Endothelial cell of umbilical vein (primary cell): ENCODE measurements around the gene TRIM65. TPM values are rescaled to one million over a fixed set of nuclear protein-coding genes. Genes with fewer than 3 reads are reported as not detected.

Experiments used
- BruUV-seq: library from RNA; stranded (reverse); fragments of 400-500 nt; replicated peaks from 2 replicates; lab custom pipeline; 2021; lab: Mats Ljungman, UMichigan
- CTCF ChIA-PET: fragments of 300-600, 350-600 bp; sonication (Branson Sonifier 250); formaldehyde crosslinking; loops from one replicate; lab custom pipeline; 2021; ENCODE audit warnings: antibody characterized with exemption, inconsistent platforms; lab: Charles Lee
- POLR2A ChIA-PET: fragments of 300-600, 350-600 bp; sonication (Branson Sonifier 250); formaldehyde crosslinking; loops from one replicate; lab custom pipeline; 2021; ENCODE audit warnings: antibody characterized with exemption, inconsistent platforms; lab: Charles Lee
- DNase-seq: peaks from one replicate; pipeline ENCODE4 v3.0.0-alpha.2; 2011; ENCODE audit warnings: low read depth, low spot score
- FAIRE-seq: peaks from 2 replicates; lab custom pipeline; 2011; peaks lifted over from hg19 to GRCh38; lab: Jason Lieb, UNC
- H2AFZ ChIP-seq: 2 replicates; pipeline ENCODE4 v1.6.0; 2012; ENCODE audit warnings: low read depth, low read length, control low read depth, inconsistent platforms
- H3K27ac ChIP-seq: 2 replicates; pipeline ENCODE4 v1.5.1; 2011; ENCODE audit warnings: low read depth, mild to moderate bottlenecking, control low read depth, low read length, moderate library complexity; ENCODE audit not compliant: insufficient read depth
- H3K27me3 ChIP-seq, 2 experiments: 2 replicates each; pipeline versions ENCODE4 v1.6.0 to v1.6.1; 2011; ENCODE audit warnings: low read length in 2 of 2, mixed read lengths in 1 of 2; ENCODE audit not compliant: control insufficient read depth in 2 of 2, insufficient read depth in 2 of 2
- H3K36me3 ChIP-seq, 2 experiments: 2 replicates in 1 of 2; 3 replicates in 1 of 2; pipeline ENCODE4 v1.5.1; 2011; ENCODE audit warnings: low read length in 2 of 2, mild to moderate bottlenecking in 1 of 2, moderate library complexity in 1 of 2; ENCODE audit not compliant: control insufficient read depth in 2 of 2, insufficient read depth in 2 of 2; ENCODE audit errors: extremely low read depth in 1 of 2
- H3K4me1 ChIP-seq: 3 replicates; pipeline ENCODE4 v1.5.1; 2011; ENCODE audit warnings: mild to moderate bottlenecking, low read length; ENCODE audit not compliant: control insufficient read depth, insufficient read depth; ENCODE audit errors: extremely low read depth
- H3K4me2 ChIP-seq: 2 replicates; pipeline ENCODE4 v1.6.1; 2011; ENCODE audit warnings: low read length, control low read depth, mixed read lengths; ENCODE audit not compliant: insufficient read depth
- H3K4me3 ChIP-seq, 3 experiments: fragments of 200-600 bp in 1 of 3; sonication (generic), shearing (Covaris generic) in 1 of 3; replicated peaks in 1 of 3; 2 replicates each; pipeline ENCODE4 v1.5.1; 2011 to 2016; ENCODE audit warnings: control low read depth in 3 of 3, low read length in 3 of 3, mild to moderate bottlenecking in 2 of 3, inconsistent platforms in 1 of 3, low read depth in 1 of 3, moderate library complexity in 1 of 3; ENCODE audit not compliant: insufficient read depth in 1 of 3
- H3K79me2 ChIP-seq: 2 replicates; pipeline ENCODE4 v1.6.0; 2012; ENCODE audit warnings: low read length, inconsistent platforms; ENCODE audit not compliant: control insufficient read depth, insufficient read depth
- H3K9ac ChIP-seq: replicated peaks from 2 replicates; pipeline ENCODE3; 2011; ENCODE audit warnings: low read length, control low read depth; ENCODE audit not compliant: insufficient read depth; ENCODE audit errors: extremely low read depth
- H3K9me1 ChIP-seq: replicated peaks from 3 replicates; pipeline ENCODE4 v1.6.0; 2011; ENCODE audit warnings: mild to moderate bottlenecking, low read length; ENCODE audit not compliant: control insufficient read depth, insufficient read depth; ENCODE audit errors: extremely low read depth
- H3K9me3 ChIP-seq: replicated peaks from 2 replicates; pipeline ENCODE4 v1.5.1; 2012; ENCODE audit warnings: low read length, inconsistent platforms; ENCODE audit not compliant: control insufficient read depth, insufficient read depth
- H4K20me1 ChIP-seq: replicated peaks from 2 replicates; pipeline ENCODE3; 2011; ENCODE audit warnings: mild to moderate bottlenecking, low read length; ENCODE audit not compliant: control insufficient read depth, insufficient read depth; ENCODE audit errors: extremely low read depth
- CTCF ChIP-seq, 2 donors: IDR thresholded peaks; 1 replicate in 1 of 2; 2 replicates in 1 of 2; pipeline ENCODE4 v1.5.1; 2011; ENCODE audit warnings: low read length in 2 of 2, mild to moderate bottlenecking in 2 of 2, moderate library complexity in 2 of 2, control low read depth in 1 of 2, inconsistent platforms in 1 of 2, low read depth in 1 of 2; ENCODE audit not compliant: insufficient read depth in 1 of 2; ENCODE audit errors: extremely low read depth in 1 of 2
- EZH2 ChIP-seq: IDR thresholded peaks from 2 replicates; pipeline ENCODE4 v1.6.1; 2012; ENCODE audit warnings: borderline replicate concordance, low read depth, mild to moderate bottlenecking, moderate library complexity, low read length, inconsistent platforms; ENCODE audit not compliant: severe bottlenecking
- FOS ChIP-seq: IDR thresholded peaks from 2 replicates; pipeline ENCODE4 v1.6.1; 2011; ENCODE audit warnings: mild to moderate bottlenecking, low read length, moderate library complexity, borderline replicate concordance; ENCODE audit not compliant: insufficient read depth
- GATA2 ChIP-seq: IDR thresholded peaks from 2 replicates; pipeline ENCODE4 v1.7.0; 2011; ENCODE audit warnings: low read depth, mild to moderate bottlenecking, moderate library complexity, mixed read lengths, low read length; ENCODE audit not compliant: insufficient read length, insufficient read depth
- JUN ChIP-seq: IDR thresholded peaks from 2 replicates; pipeline ENCODE4 v1.6.1; 2011; ENCODE audit warnings: borderline replicate concordance, low read depth; ENCODE audit not compliant: insufficient read length, insufficient read depth
- MAX ChIP-seq: IDR thresholded peaks from 2 replicates; pipeline ENCODE4 v1.6.1; 2011; ENCODE audit not compliant: insufficient read depth, insufficient read length
- MYC ChIP-seq: IDR thresholded peaks from one replicate; pipeline ENCODE4 v1.6.1; 2011; ENCODE audit warnings: mild to moderate bottlenecking, low read depth, low read length
- POLR2A ChIP-seq: IDR thresholded peaks from 2 replicates; pipeline ENCODE4 v1.6.1; 2012; ENCODE audit warnings: low read depth, mild to moderate bottlenecking, control low read depth, low read length
- POLR2AphosphoS5 ChIP-seq: IDR thresholded peaks from 2 replicates; pipeline ENCODE4 v1.6.1; 2012; ENCODE audit warnings: low read depth, mild to moderate bottlenecking, control low read depth, low read length, moderate library complexity; ENCODE audit not compliant: insufficient read depth
- dilution Hi-C: fragments of 300-500 bp; cut with MboI; formaldehyde crosslinking; loops from one replicate; pipeline ENCODE4 v1.15.0; 2019; ENCODE audit warnings: low sequenced_read_pairs; ENCODE audit not compliant: extremely low pct_ligation_motif_present
- intact Hi-C: fragments of 100-400 bp; cut with micrococcal nuclease; formaldehyde crosslinking; loops from one replicate; pipeline ENCODE4 v1.10.0; 2022
- polyA plus RNA-seq, 4 experiments: library from polyadenylated mRNA; depleted of rRNA in 3 of 4; stranded (reverse) in 3 of 4; unstranded in 1 of 4; fragments of >200 nt; gene quantifications; 2 replicates each; pipeline versions ENCODE4 v1.2.1 to v1.2.3, GENCODE V29; 2011 to 2012; ENCODE audit warnings: missing spikeins in 1 of 4
- total RNA-seq: library from RNA; stranded (reverse); gene quantifications from 2 replicates; pipeline ENCODE4 v1.2.3, GENCODE V29; 2021

The TRIM65 gene
- total and polyA plus RNA-seq, 2 donors (not counting 3 experiments of a cell fraction or from before 2014, with no cell fraction given), result 19.3 to 33.5 TPM

- no peaks in the 10 kb centered on the region for H3K36me3 ChIP-seq
- H2AFZ ChIP-seq, result no peak overlapping the region
- ChIA-PET POLR2A (no interaction called here), CTCF (interaction anchor here (0.8 to 1.1 kb wide), 3 partner anchors 92 to 105 kb away, joined by 3 read pairs; no protein-coding TSS in a partner anchor)
- no peak overlapping the region for H3K9ac ChIP-seq
- H3K27me3 ChIP-seq, result no peaks in the 10 kb centered on the region
- H3K9me1 ChIP-seq, result no peaks in the 10 kb centered on the region
- H3K4me3 ChIP-seq, result no peak overlapping the region
- no peak for TF ChIP-seq JUN
- no peak for TF ChIP-seq MAX
- no peak for TF ChIP-seq CTCF (IDR thresholded peaks at IDR 0.05; ENCODE audit: extremely low read depth in 1 of 2, insufficient read depth in 1 of 2, low read depth in 1 of 2, low read length in 2 of 2)
- no peak for TF ChIP-seq GATA2
- no peak for TF ChIP-seq EZH2
- TF ChIP-seq MYC, result no peak
- TF ChIP-seq FOS, result no peak
- no peak for TF ChIP-seq POLR2AphosphoS5
- no peak for TF ChIP-seq POLR2A
- no peak overlapping the region for H3K4me2 ChIP-seq
- peaks cover 2% of the 10 kb centered on the region for H3K79me2 ChIP-seq
- no peaks in the 10 kb centered on the region for H4K20me1 ChIP-seq
- FAIRE-seq (no peak), DNase-seq (no peak)
- peaks cover under 1% of the 10 kb centered on the region for H3K4me1 ChIP-seq
- no TSS peak for BruUV-seq
- intact Hi-C loops (no loop called here), dilution Hi-C loops (no loop called here)
- no peak overlapping the region for H3K27ac ChIP-seq
- no peaks in the 10 kb centered on the region for H3K9me3 ChIP-seq
Observed at GRCh38 chr17:75909051-75909811, 12.5 kb upstream of the TRIM65 start.
